ENCODE measurements around the gene NSUN3. TPM values are rescaled to one million over a fixed set of nuclear protein-coding genes. Genes with fewer than 3 reads are reported as not detected.
"Not testable (repeated sequence)": the region's sequence is repeated elsewhere in the genome, so short reads cannot be mapped to it uniquely, and the experiment has no call there.

The NSUN3 gene
- 6.2 TPM for polyA plus RNA-seq (2012; ENCODE audit: low read depth, missing spikeins)

- TF ChIP-seq SPI1 (IDR thresholded peaks at IDR 0.05; ENCODE audit: low read depth, low read length): no peak; the same call in 1 of the 2 replicates
- TF ChIP-seq POLR2AphosphoS5 (IDR thresholded peaks at IDR 0.05; ENCODE audit: low read depth, low read length): peak; percentile 88
- peak; percentile 33 for TF ChIP-seq PAX5 (IDR thresholded peaks at IDR 0.05; ENCODE audit: insufficient read depth, low read length, severe bottlenecking)
- TF ChIP-seq TAF1 (IDR thresholded peaks at IDR 0.05; ENCODE audit: low read depth, low read length): peak; percentile 76
- peak; percentile 69 for TF ChIP-seq POLR2A (IDR thresholded peaks at IDR 0.05; ENCODE audit: low read depth, low read length)
- peak; percentile 50 for TF ChIP-seq POU2F2 (IDR thresholded peaks at IDR 0.05; ENCODE audit: low read depth, low read length)
- FAIRE-seq (peak; percentile 96), DNase-seq (ENCODE audit: insufficient read length, low spot score) (peak; percentile 41)
Measured at GRCh38 chr3:94062513-94063404, at the start of gene NSUN3, which contains the start of gene DHFR2. Gene NSUN3, plus strand, starts transcription at chr3:94063061. Its CDS starts 66 bp downstream, at chr3:94063127. Gene DHFR2, minus strand, starts transcription at chr3:94062916. Its CDS starts 1,405 bp downstream, at chr3:94061511.

GRCh38 chr3:94015025-94015424 lies 47.8 kb upstream of the NSUN3 start:
- DNase-seq (ENCODE audit: insufficient read length, low spot score) (no peak), FAIRE-seq (no peak)
- no peak for TF ChIP-seq PAX5 (IDR thresholded peaks at IDR 0.05; ENCODE audit: insufficient read depth, low read length, severe bottlenecking)
- no peak for TF ChIP-seq SPI1 (IDR thresholded peaks at IDR 0.05; ENCODE audit: low read depth, low read length)
- no peak for TF ChIP-seq POLR2AphosphoS5 (IDR thresholded peaks at IDR 0.05; ENCODE audit: low read depth, low read length)
- no peak for TF ChIP-seq TAF1 (IDR thresholded peaks at IDR 0.05; ENCODE audit: low read depth, low read length)
- no peak for TF ChIP-seq POLR2A (IDR thresholded peaks at IDR 0.05; ENCODE audit: low read depth, low read length)

DNA sequence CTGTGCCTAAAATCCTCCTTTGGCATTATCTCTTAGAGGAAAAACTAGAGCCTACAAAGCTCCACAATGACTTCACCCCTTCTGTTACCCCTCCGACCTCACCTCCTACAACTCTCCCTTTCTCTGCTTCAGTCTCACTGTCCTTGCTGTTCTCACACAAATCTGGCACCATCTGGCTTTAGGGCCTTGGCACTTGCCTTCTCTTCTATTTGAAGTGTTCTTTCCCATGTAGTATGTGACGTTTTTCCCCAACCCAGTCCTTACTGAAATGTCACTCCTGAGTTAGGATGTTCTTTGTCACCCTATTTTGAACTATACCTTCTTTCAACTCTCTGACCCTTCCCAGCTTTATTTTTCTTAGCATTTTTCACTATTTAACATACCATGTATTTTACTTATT lies 43.2 kb upstream of the NSUN3 start:
- FAIRE-seq (no peak), DNase-seq (ENCODE audit: insufficient read length, low spot score) (no peak)
- TF ChIP-seq POU2F2 (IDR thresholded peaks at IDR 0.05; ENCODE audit: low read depth, low read length) (no peak), POLR2AphosphoS5 (IDR thresholded peaks at IDR 0.05; ENCODE audit: low read depth, low read length) (no peak), POLR2A (IDR thresholded peaks at IDR 0.05; ENCODE audit: low read depth, low read length) (no peak), PAX5 (IDR thresholded peaks at IDR 0.05; ENCODE audit: insufficient read depth, low read length, severe bottlenecking) (no peak), SPI1 (IDR thresholded peaks at IDR 0.05; ENCODE audit: low read depth, low read length) (no peak), TAF1 (IDR thresholded peaks at IDR 0.05; ENCODE audit: low read depth, low read length) (no peak)

DNA sequence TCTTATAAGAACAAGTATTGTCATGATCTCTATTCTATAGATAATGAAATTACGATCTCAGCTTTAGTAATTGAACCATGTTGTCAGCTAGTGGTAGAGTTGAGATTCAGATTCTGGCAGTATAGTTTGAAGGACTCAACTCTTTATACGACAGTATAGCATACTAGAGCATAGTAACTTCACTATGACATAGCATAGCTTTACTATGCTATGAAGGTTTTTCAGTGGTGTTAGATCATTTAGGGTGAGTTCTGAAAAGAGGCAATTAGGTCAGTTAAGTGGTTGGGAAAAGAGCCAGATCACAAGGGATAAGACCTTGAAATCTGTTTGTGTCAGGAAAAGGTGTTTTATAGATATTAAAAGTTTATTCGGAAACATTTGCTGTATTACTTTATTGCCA lies 42.6 kb upstream of the NSUN3 start:
- FAIRE-seq: no peak
- TF ChIP-seq POU2F2 (IDR thresholded peaks at IDR 0.05; ENCODE audit: low read depth, low read length) (no peak), POLR2AphosphoS5 (IDR thresholded peaks at IDR 0.05; ENCODE audit: low read depth, low read length) (no peak), POLR2A (IDR thresholded peaks at IDR 0.05; ENCODE audit: low read depth, low read length) (no peak), SPI1 (IDR thresholded peaks at IDR 0.05; ENCODE audit: low read depth, low read length) (no peak)
- DNase-seq (ENCODE audit: insufficient read length, low spot score): no peak

GRCh38 chr3:94024385-94024784 lies 38.5 kb upstream of the NSUN3 start:
- no peak for FAIRE-seq
- DNase-seq (ENCODE audit: insufficient read length, low spot score): no peak
- TF ChIP-seq PAX5 (IDR thresholded peaks at IDR 0.05; ENCODE audit: insufficient read depth, low read length, severe bottlenecking): no peak
- no peak for TF ChIP-seq POLR2A (IDR thresholded peaks at IDR 0.05; ENCODE audit: low read depth, low read length)
- no peak for TF ChIP-seq TAF1 (IDR thresholded peaks at IDR 0.05; ENCODE audit: low read depth, low read length)
- no peak for TF ChIP-seq SPI1 (IDR thresholded peaks at IDR 0.05; ENCODE audit: low read depth, low read length)
- no peak for TF ChIP-seq POLR2AphosphoS5 (IDR thresholded peaks at IDR 0.05; ENCODE audit: low read depth, low read length)
- no peak for TF ChIP-seq POU2F2 (IDR thresholded peaks at IDR 0.05; ENCODE audit: low read depth, low read length)

DNA sequence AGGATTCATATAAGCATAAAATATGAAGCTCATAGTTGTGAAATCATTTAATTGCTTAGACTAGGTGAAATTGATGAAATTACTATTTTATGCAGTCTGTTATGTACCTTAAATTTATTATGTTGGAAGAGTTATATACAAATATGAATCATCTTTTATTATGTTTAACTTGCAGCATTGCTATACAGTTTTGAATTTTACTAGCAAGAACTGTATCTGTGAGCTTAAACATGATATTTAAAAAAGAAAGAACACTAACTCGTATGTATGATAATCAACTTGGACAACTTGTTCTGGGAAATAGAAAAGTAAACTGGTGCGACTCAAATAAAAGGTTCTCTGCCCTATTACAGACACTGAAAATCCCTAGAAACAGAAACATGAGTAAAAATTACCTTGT lies 36.2 kb upstream of the NSUN3 start:
- no peak for TF ChIP-seq POU2F2 (IDR thresholded peaks at IDR 0.05; ENCODE audit: low read depth, low read length)
- no peak for TF ChIP-seq TAF1 (IDR thresholded peaks at IDR 0.05; ENCODE audit: low read depth, low read length)
- no peak for TF ChIP-seq SPI1 (IDR thresholded peaks at IDR 0.05; ENCODE audit: low read depth, low read length)
- TF ChIP-seq POLR2AphosphoS5 (IDR thresholded peaks at IDR 0.05; ENCODE audit: low read depth, low read length): no peak
- no peak for TF ChIP-seq PAX5 (IDR thresholded peaks at IDR 0.05; ENCODE audit: insufficient read depth, low read length, severe bottlenecking)
- no peak for TF ChIP-seq POLR2A (IDR thresholded peaks at IDR 0.05; ENCODE audit: low read depth, low read length)
- DNase-seq (ENCODE audit: insufficient read length, low spot score): no peak
- no peak for FAIRE-seq

DNA sequence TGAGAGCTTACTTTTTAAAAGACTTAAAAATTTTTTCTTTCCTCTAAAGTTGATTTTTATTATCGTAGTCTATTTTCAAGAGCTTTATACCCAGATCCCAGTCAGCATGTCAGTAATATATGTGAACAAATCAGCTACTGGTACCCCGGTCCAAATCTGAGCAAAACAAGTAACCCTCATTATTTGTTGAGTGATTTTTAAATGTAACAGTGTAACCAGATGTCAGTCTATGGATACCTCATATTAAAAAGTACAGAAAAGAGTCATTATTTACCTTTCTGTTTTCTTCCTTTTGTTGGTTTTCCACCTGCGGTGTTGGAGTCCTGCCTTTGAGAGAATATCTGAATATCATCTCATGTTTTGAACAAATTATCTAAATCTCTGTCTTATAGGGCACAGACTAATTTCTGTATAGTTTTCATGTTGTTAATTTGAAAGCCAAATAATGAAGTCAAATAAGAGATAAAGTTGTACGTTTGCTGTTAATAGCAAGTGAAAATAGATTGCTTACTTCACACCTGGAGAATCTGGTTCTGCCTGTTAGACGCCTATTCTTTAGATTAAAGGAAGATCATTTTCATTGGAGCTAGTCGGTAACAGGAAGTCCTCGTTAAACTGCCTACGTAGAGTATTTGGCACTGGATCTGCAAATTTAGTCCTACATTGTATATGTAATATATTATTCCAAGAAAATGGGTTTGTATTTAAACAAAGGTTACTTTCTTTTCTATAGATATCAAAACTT lies 34.6 kb upstream of the NSUN3 start, which contains the start of gene STX19:
STX19 (minus strand) TSS at position 505 of the 745 bp plus-strand sequence. CDS start 13,328 bp downstream, outside the sequence.
- DNase-seq (ENCODE audit: insufficient read length, low spot score) (no peak), FAIRE-seq (no peak)
- no peak for TF ChIP-seq SPI1 (IDR thresholded peaks at IDR 0.05; ENCODE audit: low read depth, low read length)
- TF ChIP-seq TAF1 (IDR thresholded peaks at IDR 0.05; ENCODE audit: low read depth, low read length): no peak
- TF ChIP-seq POLR2A (IDR thresholded peaks at IDR 0.05; ENCODE audit: low read depth, low read length): no peak
- no peak for TF ChIP-seq PAX5 (IDR thresholded peaks at IDR 0.05; ENCODE audit: insufficient read depth, low read length, severe bottlenecking)
- TF ChIP-seq POLR2AphosphoS5 (IDR thresholded peaks at IDR 0.05; ENCODE audit: low read depth, low read length): no peak
- TF ChIP-seq POU2F2 (IDR thresholded peaks at IDR 0.05; ENCODE audit: low read depth, low read length): no peak

- TF ChIP-seq POLR2A (IDR thresholded peaks at IDR 0.05; ENCODE audit: low read depth, low read length): no peak
- no peak for TF ChIP-seq POLR2AphosphoS5 (IDR thresholded peaks at IDR 0.05; ENCODE audit: low read depth, low read length)
- no peak for TF ChIP-seq TAF1 (IDR thresholded peaks at IDR 0.05; ENCODE audit: low read depth, low read length)
- FAIRE-seq (no peak), DNase-seq (ENCODE audit: insufficient read length, low spot score) (peak; percentile 0)
Measured at GRCh38 chr3:94036909-94037507, 25.9 kb upstream of the NSUN3 start.

DNA sequence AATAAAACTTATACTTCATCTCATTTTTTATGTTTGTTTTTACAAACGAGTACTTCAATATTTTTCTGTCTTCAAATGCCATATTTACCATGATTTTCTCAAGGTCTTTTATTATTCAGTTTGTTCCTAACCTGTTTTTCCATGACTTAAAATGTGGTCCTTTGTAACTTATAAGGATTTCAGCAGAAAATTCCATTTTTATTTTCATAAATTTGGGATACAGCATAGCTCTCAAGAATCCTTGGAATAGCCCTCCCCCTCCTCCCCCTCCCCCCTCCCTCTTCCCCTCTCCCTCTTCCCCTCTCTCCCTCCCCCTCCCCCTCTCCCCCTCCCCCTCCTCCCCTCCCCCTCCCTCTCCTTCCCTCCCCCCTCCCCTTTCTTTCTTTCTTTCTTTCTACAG lies 19.6 kb upstream of the NSUN3 start:
- FAIRE-seq (no peak), DNase-seq (ENCODE audit: insufficient read length, low spot score) (no peak)
- TF ChIP-seq POU2F2 (IDR thresholded peaks at IDR 0.05; ENCODE audit: low read depth, low read length) (no peak), SPI1 (IDR thresholded peaks at IDR 0.05; ENCODE audit: low read depth, low read length) (no peak), POLR2A (IDR thresholded peaks at IDR 0.05; ENCODE audit: low read depth, low read length) (no peak), TAF1 (IDR thresholded peaks at IDR 0.05; ENCODE audit: low read depth, low read length) (no peak), PAX5 (IDR thresholded peaks at IDR 0.05; ENCODE audit: insufficient read depth, low read length, severe bottlenecking) (no peak), POLR2AphosphoS5 (IDR thresholded peaks at IDR 0.05; ENCODE audit: low read depth, low read length) (no peak)

DNA sequence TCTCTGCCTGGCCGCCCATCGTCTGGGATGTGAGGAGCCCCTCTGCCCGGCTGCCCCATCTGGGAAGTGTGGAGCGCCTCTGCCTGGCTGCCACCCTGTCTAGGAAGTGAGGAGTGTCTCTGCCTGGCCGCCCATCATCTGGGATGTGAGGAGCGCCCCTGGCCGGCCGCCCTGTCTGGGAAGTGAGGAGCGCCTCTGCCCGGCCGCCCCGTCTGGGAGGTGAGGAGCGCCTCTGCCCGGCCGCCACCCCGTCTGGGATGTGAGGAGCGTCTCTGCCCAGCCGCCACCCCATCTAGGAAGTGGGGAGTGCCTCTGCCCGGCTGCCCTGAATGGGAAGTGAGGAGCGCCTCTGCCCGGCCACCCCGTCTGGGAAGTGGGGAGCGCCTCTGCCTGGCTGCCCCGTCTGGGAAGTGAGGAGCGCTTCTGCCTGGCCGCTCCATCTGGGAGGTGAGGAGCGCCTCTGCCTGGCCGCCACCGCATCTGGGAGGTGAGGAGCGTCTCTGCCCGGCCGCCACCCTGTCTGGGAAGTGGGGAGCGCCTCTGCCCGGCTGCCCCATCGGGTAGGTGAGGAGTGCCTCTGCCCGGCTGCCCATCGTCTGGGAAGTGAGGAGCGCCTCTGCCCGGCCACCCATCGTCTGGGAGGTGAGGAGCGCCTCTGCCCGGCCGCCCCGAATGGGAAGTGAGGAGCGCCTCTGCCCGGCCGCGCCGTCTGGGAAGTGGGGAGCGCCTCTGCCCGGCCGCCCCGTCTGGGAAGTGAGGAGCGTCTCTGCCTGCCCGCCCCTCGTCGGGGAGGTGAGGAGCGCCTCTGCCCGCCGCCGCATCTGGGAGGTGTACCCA lies 18.5 kb upstream of the NSUN3 start:
- FAIRE-seq; DNase-seq (ENCODE audit: insufficient read length, low spot score): not testable (repeated sequence)

Measured in GM12891 (cell line).